ENCODE results near the gene ITPR1. TPM values are rescaled to one million over a fixed set of nuclear protein-coding genes. Genes with fewer than 3 reads are reported as not detected.
A peak's percentile ranks its signal among the peaks of the same experiment; 100 is the strongest.

ITPR1 gene
- total RNA-seq, 4 donors from 2014 or later = 56.1 to 71.2 (median 61.9) TPM

- WGBS, 2 donors = 93 to 95% methylated on average over 7 of the region's 7 CpGs
- no peak for TF ChIP-seq CTCF (IDR thresholded peaks at IDR 0.05)
- no peak for TF ChIP-seq POLR2A (IDR thresholded peaks at IDR 0.05)
- no peak for TF ChIP-seq EP300 (IDR thresholded peaks at IDR 0.05)
- Histone ChIP-seq H3K27me3 (no peaks in the 10 kb centered on the region), H3K27ac (no peak overlapping the region), H3K9me3 (no peaks in the 10 kb centered on the region), H3K36me3 (no peaks in the 10 kb centered on the region), H3K4me1 (peaks cover 0 to 24% (median 0%) of the 10 kb centered on the region in 4 donors), H3K4me3 (no peak overlapping the region)
- no peak for DNase-seq (ENCODE audit: low spot score in 2 of 2)
Observed at GRCh38 chr3:4886448-4886847, 393.3 kb downstream of the ITPR1 start.

GRCh38 chr3:4887177-4887576 is 394.0 kb downstream of the ITPR1 start:
- Histone ChIP-seq H3K4me3 (no peak overlapping the region), H3K4me1 (peaks cover 0 to 24% (median 0%) of the 10 kb centered on the region in 4 donors), H3K27ac (no peak overlapping the region), H3K27me3 (no peaks in the 10 kb centered on the region), H3K9me3 (no peaks in the 10 kb centered on the region), H3K36me3 (no peaks in the 10 kb centered on the region)
- WGBS, 2 donors = 91 to 92% methylated on average over 8 of the region's 8 CpGs
- no peak for TF ChIP-seq POLR2A (IDR thresholded peaks at IDR 0.05)
- TF ChIP-seq EP300 (IDR thresholded peaks at IDR 0.05) = no peak
- TF ChIP-seq CTCF (IDR thresholded peaks at IDR 0.05) = no peak
- DNase-seq (ENCODE audit: low spot score in 2 of 2) = no peak

GRCh38 chr3:4888913-4889846 is 396.0 kb downstream of the ITPR1 start:
- Histone ChIP-seq H3K27me3 (no peaks in the 10 kb centered on the region), H3K4me3 (no peak overlapping the region), H3K27ac (peak overlapping the region in 1 of 4 donors; percentile 36), H3K36me3 (no peaks in the 10 kb centered on the region), H3K4me1 (peaks cover 0 to 22% (median 0%) of the 10 kb centered on the region in 4 donors), H3K9me3 (no peaks in the 10 kb centered on the region)
- no peak for TF ChIP-seq POLR2A (IDR thresholded peaks at IDR 0.05)
- no peak for TF ChIP-seq EP300 (IDR thresholded peaks at IDR 0.05)
- TF ChIP-seq CTCF (IDR thresholded peaks at IDR 0.05) = no peak
- no peak for DNase-seq (ENCODE audit: low spot score in 2 of 2)
- WGBS, 2 donors = 83 to 86% methylated on average over 4 of the region's 4 CpGs

GRCh38 chr3:4889896-4890295 is 396.7 kb downstream of the ITPR1 start:
- no peak overlapping the region for H3K27ac ChIP-seq
- TF ChIP-seq POLR2A (IDR thresholded peaks at IDR 0.05) (no peak), CTCF (IDR thresholded peaks at IDR 0.05) (no peak), EP300 (IDR thresholded peaks at IDR 0.05) (no peak)
- no peaks in the 10 kb centered on the region for H3K9me3 ChIP-seq
- 71 to 72% methylated on average over 3 of the region's 3 CpGs for WGBS, 2 donors
- no peak for DNase-seq (ENCODE audit: low spot score in 2 of 2)
- no peak overlapping the region for H3K4me3 ChIP-seq
- H3K27me3 ChIP-seq = no peaks in the 10 kb centered on the region
- peaks cover 0 to 15% (median 0%) of the 10 kb centered on the region in 4 donors for H3K4me1 ChIP-seq
- no peaks in the 10 kb centered on the region for H3K36me3 ChIP-seq

GRCh38 chr3:4894891-4895530 is 401.9 kb downstream of the ITPR1 start:
- Histone ChIP-seq H3K27ac (no peak overlapping the region), H3K36me3 (no peaks in the 10 kb centered on the region), H3K4me3 (no peak overlapping the region), H3K4me1 (peaks cover 0 to 33% (median 15%) of the 10 kb centered on the region in 4 donors), H3K27me3 (no peaks in the 10 kb centered on the region), H3K9me3 (no peaks in the 10 kb centered on the region)
- WGBS, 2 donors = 88 to 90% methylated on average over 10 of the region's 10 CpGs
- no peak for TF ChIP-seq CTCF (IDR thresholded peaks at IDR 0.05)
- no peak for TF ChIP-seq EP300 (IDR thresholded peaks at IDR 0.05)
- no peak for TF ChIP-seq POLR2A (IDR thresholded peaks at IDR 0.05)
- DNase-seq (ENCODE audit: low spot score in 2 of 2) = no peak
